Panc1 (cell line): Measurements from ENCODE around the gene CCM2.

ENCODE experiments used
- TF ChIP-seq, protein P1 (sequence below), 2 experiments: IDR thresholded peaks; 2 replicates each; pipeline ENCODE4 v1.6.1; 2011 to 2012; ENCODE audit warnings: low read depth in 2 of 2, control low read depth in 1 of 2, low read length in 1 of 2, mild to moderate bottlenecking in 1 of 2, moderate library complexity in 1 of 2; ENCODE audit not compliant: insufficient read depth in 1 of 2
- TF ChIP-seq, protein P2 (sequence below): fragments of 450-650 bp; IDR thresholded peaks from 2 replicates; pipeline ENCODE4 v1.5.1; 2017; ENCODE audit warnings: mild to moderate bottlenecking

DNA sequence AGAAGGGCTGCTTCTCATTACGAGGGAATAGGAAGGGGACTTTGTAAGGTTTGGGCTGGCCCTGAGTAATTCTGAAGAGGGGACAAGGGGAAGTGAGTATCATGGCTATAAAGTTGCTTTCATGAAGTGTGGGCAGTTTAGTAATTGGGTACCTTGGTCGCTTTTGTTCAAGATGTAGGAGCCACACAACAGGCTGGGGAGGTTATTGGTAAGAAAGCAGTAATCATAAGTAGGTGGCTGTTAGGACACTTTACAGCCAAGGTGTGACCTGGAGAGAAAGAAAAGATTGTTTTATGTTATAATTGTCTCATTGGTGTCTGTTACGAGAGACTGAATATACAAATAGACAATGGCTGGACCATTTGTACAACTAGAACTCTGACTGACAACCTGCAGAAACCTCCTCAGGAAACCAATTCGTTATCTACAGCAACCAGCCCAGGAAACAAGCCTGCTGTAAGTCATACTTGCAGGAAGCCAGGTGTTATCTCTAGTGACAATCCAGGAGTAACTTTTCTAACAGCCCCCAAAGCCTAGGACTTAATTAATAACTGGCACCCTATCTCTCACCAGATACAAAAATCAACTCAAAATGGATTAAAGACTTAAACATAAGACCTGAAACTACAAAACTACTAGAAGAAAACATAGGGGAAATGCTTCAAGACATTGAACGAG, 5.0 kb upstream of the CCM2 start:
- TF ChIP-seq, protein P1, sequence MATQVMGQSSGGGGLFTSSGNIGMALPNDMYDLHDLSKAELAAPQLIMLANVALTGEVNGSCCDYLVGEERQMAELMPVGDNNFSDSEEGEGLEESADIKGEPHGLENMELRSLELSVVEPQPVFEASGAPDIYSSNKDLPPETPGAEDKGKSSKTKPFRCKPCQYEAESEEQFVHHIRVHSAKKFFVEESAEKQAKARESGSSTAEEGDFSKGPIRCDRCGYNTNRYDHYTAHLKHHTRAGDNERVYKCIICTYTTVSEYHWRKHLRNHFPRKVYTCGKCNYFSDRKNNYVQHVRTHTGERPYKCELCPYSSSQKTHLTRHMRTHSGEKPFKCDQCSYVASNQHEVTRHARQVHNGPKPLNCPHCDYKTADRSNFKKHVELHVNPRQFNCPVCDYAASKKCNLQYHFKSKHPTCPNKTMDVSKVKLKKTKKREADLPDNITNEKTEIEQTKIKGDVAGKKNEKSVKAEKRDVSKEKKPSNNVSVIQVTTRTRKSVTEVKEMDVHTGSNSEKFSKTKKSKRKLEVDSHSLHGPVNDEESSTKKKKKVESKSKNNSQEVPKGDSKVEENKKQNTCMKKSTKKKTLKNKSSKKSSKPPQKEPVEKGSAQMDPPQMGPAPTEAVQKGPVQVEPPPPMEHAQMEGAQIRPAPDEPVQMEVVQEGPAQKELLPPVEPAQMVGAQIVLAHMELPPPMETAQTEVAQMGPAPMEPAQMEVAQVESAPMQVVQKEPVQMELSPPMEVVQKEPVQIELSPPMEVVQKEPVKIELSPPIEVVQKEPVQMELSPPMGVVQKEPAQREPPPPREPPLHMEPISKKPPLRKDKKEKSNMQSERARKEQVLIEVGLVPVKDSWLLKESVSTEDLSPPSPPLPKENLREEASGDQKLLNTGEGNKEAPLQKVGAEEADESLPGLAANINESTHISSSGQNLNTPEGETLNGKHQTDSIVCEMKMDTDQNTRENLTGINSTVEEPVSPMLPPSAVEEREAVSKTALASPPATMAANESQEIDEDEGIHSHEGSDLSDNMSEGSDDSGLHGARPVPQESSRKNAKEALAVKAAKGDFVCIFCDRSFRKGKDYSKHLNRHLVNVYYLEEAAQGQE (IDR thresholded peaks at IDR 0.05; ENCODE audit: insufficient read depth in 1 of 2, low read depth in 2 of 2, low read length in 1 of 2), result no peak
- TF ChIP-seq, protein P2, sequence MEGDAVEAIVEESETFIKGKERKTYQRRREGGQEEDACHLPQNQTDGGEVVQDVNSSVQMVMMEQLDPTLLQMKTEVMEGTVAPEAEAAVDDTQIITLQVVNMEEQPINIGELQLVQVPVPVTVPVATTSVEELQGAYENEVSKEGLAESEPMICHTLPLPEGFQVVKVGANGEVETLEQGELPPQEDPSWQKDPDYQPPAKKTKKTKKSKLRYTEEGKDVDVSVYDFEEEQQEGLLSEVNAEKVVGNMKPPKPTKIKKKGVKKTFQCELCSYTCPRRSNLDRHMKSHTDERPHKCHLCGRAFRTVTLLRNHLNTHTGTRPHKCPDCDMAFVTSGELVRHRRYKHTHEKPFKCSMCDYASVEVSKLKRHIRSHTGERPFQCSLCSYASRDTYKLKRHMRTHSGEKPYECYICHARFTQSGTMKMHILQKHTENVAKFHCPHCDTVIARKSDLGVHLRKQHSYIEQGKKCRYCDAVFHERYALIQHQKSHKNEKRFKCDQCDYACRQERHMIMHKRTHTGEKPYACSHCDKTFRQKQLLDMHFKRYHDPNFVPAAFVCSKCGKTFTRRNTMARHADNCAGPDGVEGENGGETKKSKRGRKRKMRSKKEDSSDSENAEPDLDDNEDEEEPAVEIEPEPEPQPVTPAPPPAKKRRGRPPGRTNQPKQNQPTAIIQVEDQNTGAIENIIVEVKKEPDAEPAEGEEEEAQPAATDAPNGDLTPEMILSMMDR, result no peak
